NCI-H460 (cell line): ENCODE results near the gene ATP5IF1. TPM values are rescaled to one million over a fixed set of nuclear protein-coding genes. Genes with fewer than 3 reads are reported as not detected.

Experiments
- DNase-seq: peaks from one replicate; pipeline ENCODE4 v3.0.0-alpha.2; 2016; ENCODE audit warnings: low read depth; ENCODE audit errors: extremely low read depth
- total RNA-seq: library from RNA; depleted of rRNA; stranded (reverse); fragments of >200 nt; shearing (Covaris generic); gene quantifications from 2 replicates; pipeline ENCODE4 v1.2.3, GENCODE V29; 2014

Gene ATP5IF1
- total RNA-seq, 1 experiment from 2014 or later = 197 TPM

- DNase-seq = no peak
Measured at GRCh38 chr1:28233264-28233606, 2.7 kb upstream of the ATP5IF1 start.

GRCh38 chr1:28236656-28237322 lies 865 bp downstream of the ATP5IF1 start:
- DNase-seq = no peak

- no peak for DNase-seq
Measured at GRCh38 chr1:28239004-28239403, 3.1 kb downstream of the ATP5IF1 start.

- no peak for DNase-seq
Measured at GRCh38 chr1:28240024-28240423, 4.1 kb downstream of the ATP5IF1 start.

GRCh38 chr1:28241638-28242241 lies 5.8 kb downstream of the ATP5IF1 start:
- DNase-seq = no peak

- no peak for DNase-seq
Measured at GRCh38 chr1:28243685-28244311, 7.9 kb downstream of the ATP5IF1 start.

GRCh38 chr1:28244549-28245251 lies 8.8 kb downstream of the ATP5IF1 start:
- no peak for DNase-seq

- DNase-seq = no peak
Measured at GRCh38 chr1:28246427-28246832, 10.5 kb downstream of the ATP5IF1 start.

- no peak for DNase-seq
Measured at GRCh38 chr1:28247612-28248272, 11.8 kb downstream of the ATP5IF1 start.

GRCh38 chr1:28248273-28249012 lies 12.5 kb downstream of the ATP5IF1 start:
- peak; percentile 71 for DNase-seq

GRCh38 chr1:28249013-28249865 lies 13.3 kb downstream of the ATP5IF1 start:
- peak; percentile 85 for DNase-seq

GRCh38 chr1:28249866-28250295 lies 14.0 kb downstream of the ATP5IF1 start:
- DNase-seq = no peak

GRCh38 chr1:28256197-28256827 lies 20.4 kb downstream of the ATP5IF1 start:
- no peak for DNase-seq

- DNase-seq = no peak
Measured at GRCh38 chr1:28257736-28258135, 21.8 kb downstream of the ATP5IF1 start.

GRCh38 chr1:28258628-28259251 lies 22.8 kb downstream of the ATP5IF1 start:
- no peak for DNase-seq

GRCh38 chr1:28259252-28259933 lies 23.5 kb downstream of the ATP5IF1 start, which contains the start of gene SESN2:
Gene SESN2, plus strand, starts transcription at chr1:28259518. Its CDS starts 330 bp downstream, at chr1:28259848.
- peak; percentile 98 for DNase-seq

GRCh38 chr1:28259934-28260802 lies 24.2 kb downstream of the ATP5IF1 start:
- peak; percentile 34 for DNase-seq
